AG04450 (cell line): Measurements from ENCODE around the gene AATF. TPM values are rescaled to one million over a fixed set of nuclear protein-coding genes. Genes with fewer than 3 reads are reported as not detected.

Experiments
- CTCF ChIA-PET: fragments of 300-600, 350-600 bp; formaldehyde crosslinking; extraction: SDS; loops from one replicate; lab custom pipeline; 2022; ENCODE audit warnings: antibody characterized with exemption, inconsistent platforms; lab: Charles Lee
- POLR2A ChIA-PET: fragments of 350-600 bp; formaldehyde crosslinking; extraction: SDS; loops from one replicate; lab custom pipeline; 2021; ENCODE audit warnings: antibody characterized with exemption, inconsistent platforms; lab: Yijun Ruan, JAX
- DNase-seq: peaks from one replicate; pipeline ENCODE4 v3.0.0-alpha.2; 2011; ENCODE audit warnings: low read depth, low spot score
- H3K27ac ChIP-seq: one replicate; pipeline ENCODE4 v1.5.1; 2012; ENCODE audit warnings: low read depth, low read length, control low read depth
- H3K27me3 ChIP-seq: one replicate; pipeline ENCODE4 v1.6.0; 2012; ENCODE audit warnings: low read length; ENCODE audit not compliant: control insufficient read depth, insufficient read depth
- H3K4me3 ChIP-seq: 2 replicates; pipeline ENCODE4 v1.5.1; 2011; ENCODE audit warnings: mild to moderate bottlenecking, low read depth, low read length, control low read depth
- H3K9me3 ChIP-seq: 2 replicates; pipeline ENCODE4 v1.5.1; 2012; ENCODE audit warnings: low read length; ENCODE audit not compliant: control insufficient read depth, insufficient read depth
- CTCF ChIP-seq: IDR thresholded peaks from 2 replicates; pipeline ENCODE4 v1.5.1; 2011; ENCODE audit warnings: low read depth, low read length, control low read depth, inconsistent platforms
- polyA plus RNA-seq: library from polyadenylated mRNA; depleted of rRNA; stranded (reverse); fragments of >200 nt; gene quantifications from 2 replicates; pipeline ENCODE4 v1.2.3, GENCODE V29; 2011

The AATF gene
- polyA plus RNA-seq, 1 experiment = 16.6 TPM

- no peak overlapping the region for H3K27ac ChIP-seq
- TF ChIP-seq CTCF = no peak
- no peak overlapping the region for H3K4me3 ChIP-seq
- H3K27me3 ChIP-seq = peaks cover 82% of the 10 kb centered on the region
- H3K9me3 ChIP-seq = peaks cover 8% of the 10 kb centered on the region; the same call in 1 of the 2 replicates
- no peak for DNase-seq
- POLR2A ChIA-PET = no interaction called here
- CTCF ChIA-PET = no interaction called here
These were observed 18.7 kb upstream of the AATF start for GRCh38 chr17:36929851-36930582.

DNA sequence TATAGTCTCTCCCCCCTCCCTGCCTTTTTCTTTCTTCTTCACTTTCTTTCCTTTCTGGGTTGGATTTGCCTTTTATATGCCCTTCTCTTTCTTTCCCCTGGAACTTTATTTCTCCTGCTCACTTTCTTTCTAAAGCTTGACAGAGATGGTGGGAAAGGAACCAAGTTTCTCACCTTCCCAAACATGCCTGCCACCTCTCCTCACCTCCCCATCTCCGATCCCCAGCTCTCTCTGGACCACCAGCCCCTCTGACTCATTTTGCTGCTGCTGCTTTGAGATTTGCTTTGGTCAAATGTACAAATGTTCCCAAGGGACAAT, 18.2 kb upstream of the AATF start:
- Histone ChIP-seq H3K4me3 (no peak overlapping the region), H3K27me3 (peaks cover 86% of the 10 kb centered on the region), H3K9me3 (peaks cover 10% of the 10 kb centered on the region; the same call in 1 of the 2 replicates), H3K27ac (no peak overlapping the region)
- POLR2A ChIA-PET = no interaction called here
- no peak for TF ChIP-seq CTCF
- DNase-seq = no peak
- CTCF ChIA-PET = no interaction called here

DNA sequence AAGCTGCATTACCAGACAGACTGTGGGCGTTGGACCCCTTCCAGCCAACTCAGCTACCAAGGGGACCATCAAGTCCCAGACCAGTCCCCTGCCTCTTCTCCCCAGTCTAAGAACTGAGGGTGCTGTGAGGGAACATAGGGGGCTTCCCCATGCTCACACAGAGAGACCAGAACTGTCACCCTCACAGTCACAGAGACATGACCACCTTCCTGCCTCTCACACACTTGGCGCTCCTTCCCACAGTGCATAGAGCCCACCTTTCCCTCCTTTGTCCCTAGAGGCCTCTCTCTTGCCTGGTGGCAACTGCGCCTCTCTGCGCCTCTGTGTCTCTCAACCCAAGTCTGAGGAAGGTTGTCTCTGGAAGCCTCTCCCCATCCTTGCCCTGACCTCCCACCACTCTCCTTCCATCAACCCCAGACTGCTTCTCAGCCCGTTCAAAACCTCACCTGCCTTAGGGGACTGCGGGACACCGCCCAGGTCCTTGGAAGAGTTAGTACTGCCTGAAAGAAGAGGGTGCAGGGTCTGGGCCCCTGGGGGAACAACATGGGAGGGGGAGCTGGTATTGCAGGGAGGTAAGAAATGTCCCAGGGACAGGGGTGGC, 17.6 kb upstream of the AATF start:
- no peak for TF ChIP-seq CTCF
- no peak for DNase-seq
- Histone ChIP-seq H3K4me3 (no peak overlapping the region), H3K27ac (no peak overlapping the region), H3K9me3 (peaks cover 15% of the 10 kb centered on the region; the same call in 1 of the 2 replicates), H3K27me3 (peaks cover 93% of the 10 kb centered on the region)
- ChIA-PET POLR2A (no interaction called here), CTCF (no interaction called here)

DNA sequence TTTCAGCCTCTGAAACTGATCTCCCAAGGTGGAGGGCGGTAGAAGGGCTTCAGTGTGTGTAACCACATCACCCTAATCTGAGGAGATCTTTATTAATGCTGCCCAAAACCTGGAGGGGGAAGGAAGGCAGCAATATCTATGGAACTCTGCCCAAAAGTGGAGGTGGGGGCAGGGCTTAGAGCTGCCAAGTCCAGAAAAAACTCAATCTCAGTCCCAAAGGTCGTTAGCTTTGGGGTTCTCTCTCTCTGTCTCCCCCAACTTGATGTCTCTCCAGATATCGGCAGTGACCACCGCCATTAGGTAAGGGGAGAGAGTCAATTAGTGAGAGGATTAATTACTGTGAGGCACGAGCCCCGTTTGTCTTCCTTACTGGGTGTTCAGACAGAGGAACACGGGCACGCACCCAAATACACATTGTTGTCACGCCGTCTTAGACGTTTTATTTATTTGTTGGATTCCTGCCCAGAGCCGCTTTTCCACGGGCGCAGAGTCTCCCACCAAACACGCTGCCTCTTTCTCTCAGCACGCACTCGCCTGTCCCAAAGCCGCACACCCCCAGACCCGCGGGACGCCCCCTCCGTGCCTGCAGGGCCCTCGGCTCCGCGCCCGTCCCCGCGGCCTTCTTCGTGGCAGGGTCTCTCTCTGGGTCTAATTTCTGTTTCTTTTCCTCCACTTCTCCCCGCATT, 16.9 kb upstream of the AATF start:
- CTCF ChIA-PET = no interaction called here
- Histone ChIP-seq H3K27me3 (peaks cover 96% of the 10 kb centered on the region), H3K27ac (no peak overlapping the region), H3K4me3 (no peak overlapping the region; the same call in 1 of the 2 replicates), H3K9me3 (peaks cover 15% of the 10 kb centered on the region; the same call in 1 of the 2 replicates)
- DNase-seq = no peak
- TF ChIP-seq CTCF = no peak
- POLR2A ChIA-PET = no interaction called here

DNA sequence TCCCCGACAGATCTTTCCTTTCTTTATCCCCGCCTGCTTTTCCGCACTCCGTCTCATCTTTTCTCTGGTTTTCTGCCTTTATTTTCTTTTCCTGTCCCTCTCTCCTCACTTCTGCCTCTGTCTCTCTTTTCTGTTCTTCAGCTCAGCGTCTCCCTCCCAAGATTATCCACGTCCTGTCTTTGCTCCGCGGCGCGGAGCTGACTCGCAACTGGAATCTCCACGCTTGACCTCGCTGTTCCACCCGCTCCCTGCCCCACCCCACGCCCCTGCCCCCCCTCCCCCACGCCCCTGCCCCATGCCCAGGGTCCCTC, 16.4 kb upstream of the AATF start:
- Histone ChIP-seq H3K9me3 (peaks cover 15% of the 10 kb centered on the region; the same call in 1 of the 2 replicates), H3K27me3 (peaks cover 98% of the 10 kb centered on the region), H3K27ac (no peak overlapping the region), H3K4me3 (no peak overlapping the region)
- CTCF ChIA-PET = no interaction called here
- no peak for TF ChIP-seq CTCF
- POLR2A ChIA-PET = no interaction called here
- DNase-seq = no peak
